Body of pancreas (tissue), 4 donors: Measurements from ENCODE around the gene TOM1.

Source experiments
- POLR2A ChIP-seq, 3 donors: fragments of 450-650 bp; IDR thresholded peaks; one replicate each; pipeline ENCODE4 v1.6.1; 2016; ENCODE audit warnings: antibody characterized with exemption in 3 of 3, mild to moderate bottlenecking in 2 of 3
- TF ChIP-seq, protein P1 (sequence below), 7 experiments: fragments of 450-650 bp in 4 of 7; fragments of 200-600 bp in 3 of 7; sonication (generic) in 3 of 7; IDR thresholded peaks; one replicate each; pipeline ENCODE4 v1.5.1; 2016 to 2019; ENCODE audit warnings: antibody characterized with exemption in 7 of 7

DNA sequence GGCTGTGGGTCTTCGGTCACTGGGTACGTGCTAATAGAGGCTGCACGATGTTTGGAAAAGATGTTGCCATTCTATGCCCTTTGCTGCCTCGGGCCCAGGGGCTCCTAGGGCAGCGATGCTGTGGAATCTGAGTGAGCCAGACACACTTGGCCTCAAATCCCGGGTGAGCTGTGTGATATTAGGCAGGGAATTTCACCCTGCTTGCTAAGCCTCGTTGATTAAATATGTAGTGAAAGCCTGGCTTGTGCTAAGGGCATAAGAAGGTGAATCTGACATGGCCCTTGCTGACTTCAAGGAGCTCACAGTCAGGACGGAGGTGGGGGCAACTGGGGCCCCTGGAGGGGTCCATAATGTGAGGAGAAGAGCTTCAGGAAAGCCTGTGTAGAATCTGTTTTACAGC lies 75.8 kb downstream of the TOM1 start:
- TF ChIP-seq, protein P1, sequence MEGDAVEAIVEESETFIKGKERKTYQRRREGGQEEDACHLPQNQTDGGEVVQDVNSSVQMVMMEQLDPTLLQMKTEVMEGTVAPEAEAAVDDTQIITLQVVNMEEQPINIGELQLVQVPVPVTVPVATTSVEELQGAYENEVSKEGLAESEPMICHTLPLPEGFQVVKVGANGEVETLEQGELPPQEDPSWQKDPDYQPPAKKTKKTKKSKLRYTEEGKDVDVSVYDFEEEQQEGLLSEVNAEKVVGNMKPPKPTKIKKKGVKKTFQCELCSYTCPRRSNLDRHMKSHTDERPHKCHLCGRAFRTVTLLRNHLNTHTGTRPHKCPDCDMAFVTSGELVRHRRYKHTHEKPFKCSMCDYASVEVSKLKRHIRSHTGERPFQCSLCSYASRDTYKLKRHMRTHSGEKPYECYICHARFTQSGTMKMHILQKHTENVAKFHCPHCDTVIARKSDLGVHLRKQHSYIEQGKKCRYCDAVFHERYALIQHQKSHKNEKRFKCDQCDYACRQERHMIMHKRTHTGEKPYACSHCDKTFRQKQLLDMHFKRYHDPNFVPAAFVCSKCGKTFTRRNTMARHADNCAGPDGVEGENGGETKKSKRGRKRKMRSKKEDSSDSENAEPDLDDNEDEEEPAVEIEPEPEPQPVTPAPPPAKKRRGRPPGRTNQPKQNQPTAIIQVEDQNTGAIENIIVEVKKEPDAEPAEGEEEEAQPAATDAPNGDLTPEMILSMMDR (IDR thresholded peaks at IDR 0.05): no peak
- no peak for TF ChIP-seq POLR2A (IDR thresholded peaks at IDR 0.05)
